AG04449 (cell line): ENCODE results near the gene IPCEF1.

ENCODE experiments used
- CTCF ChIA-PET: fragments of 350-600 bp; formaldehyde crosslinking; extraction: SDS; loops from one replicate; lab custom pipeline; 2021; ENCODE audit warnings: antibody characterized with exemption; lab: Yijun Ruan, JAX
- POLR2A ChIA-PET: fragments of 400-600, 350-600 bp; formaldehyde crosslinking; extraction: SDS; loops from one replicate; lab custom pipeline; 2020; ENCODE audit warnings: antibody characterized with exemption, inconsistent platforms; lab: Yijun Ruan, JAX
- DNase-seq: peaks from one replicate; pipeline ENCODE4 v3.0.0-alpha.2; 2010; ENCODE audit warnings: low read depth, low spot score
- H3K4me3 ChIP-seq: 2 replicates; pipeline ENCODE4 v1.5.1; 2011; ENCODE audit warnings: low read depth, mild to moderate bottlenecking, control low read depth, low read length
- CTCF ChIP-seq: IDR thresholded peaks from one replicate; pipeline ENCODE4 v1.5.1; 2011; ENCODE audit warnings: mild to moderate bottlenecking, moderate library complexity, low read length, control low read depth, inconsistent platforms; ENCODE audit not compliant: insufficient read depth; ENCODE audit errors: missing control alignments

The IPCEF1 gene

GRCh38 chr6:154134471-154135147, 222.0 kb downstream of the IPCEF1 start:
- no peak overlapping the region for H3K4me3 ChIP-seq
- DNase-seq: no peak
- no peak for TF ChIP-seq CTCF
- CTCF ChIA-PET: no interaction called here
- POLR2A ChIA-PET: no interaction called here

GRCh38 chr6:154127657-154128056, 228.9 kb downstream of the IPCEF1 start:
- TF ChIP-seq CTCF: no peak
- DNase-seq: no peak
- CTCF ChIA-PET: no interaction called here
- POLR2A ChIA-PET: no interaction called here
- H3K4me3 ChIP-seq: no peak overlapping the region

GRCh38 chr6:154125421-154125820, 231.2 kb downstream of the IPCEF1 start:
- H3K4me3 ChIP-seq: no peak overlapping the region
- TF ChIP-seq CTCF: no peak
- DNase-seq: no peak
- POLR2A ChIA-PET: no interaction called here
- CTCF ChIA-PET: no interaction called here

- H3K4me3 ChIP-seq: no peak overlapping the region
- CTCF ChIA-PET: no interaction called here
- POLR2A ChIA-PET: no interaction called here
- no peak for DNase-seq
- no peak for TF ChIP-seq CTCF
Observed at GRCh38 chr6:154123155-154123956, 233.2 kb downstream of the IPCEF1 start.

GRCh38 chr6:154122195-154122925, 234.2 kb downstream of the IPCEF1 start:
- H3K4me3 ChIP-seq: no peak overlapping the region
- ChIA-PET CTCF (no interaction called here), POLR2A (no interaction called here)
- no peak for DNase-seq
- TF ChIP-seq CTCF: no peak

GRCh38 chr6:154117485-154117884, 239.1 kb downstream of the IPCEF1 start:
- no peak overlapping the region for H3K4me3 ChIP-seq
- no peak for TF ChIP-seq CTCF
- POLR2A ChIA-PET: no interaction called here
- DNase-seq: no peak
- CTCF ChIA-PET: no interaction called here
